GM10266 (cell line): ENCODE data around the gene VGF.
"Not testable (repeated sequence)": the region's sequence is repeated elsewhere in the genome, so short reads cannot be mapped to it uniquely, and the experiment has no call there.

Source experiments
- DNase-seq: peaks from one replicate; pipeline ENCODE4 v3.0.0; 2012; ENCODE audit errors: extremely low spot score
- TF ChIP-seq, protein P1 (sequence below): IDR thresholded peaks from 2 replicates; pipeline ENCODE4 v1.5.1; 2012; ENCODE audit warnings: mild to moderate bottlenecking, low read depth; ENCODE audit not compliant: control insufficient read depth, insufficient read depth; ENCODE audit errors: missing control alignments

Gene VGF

DNA sequence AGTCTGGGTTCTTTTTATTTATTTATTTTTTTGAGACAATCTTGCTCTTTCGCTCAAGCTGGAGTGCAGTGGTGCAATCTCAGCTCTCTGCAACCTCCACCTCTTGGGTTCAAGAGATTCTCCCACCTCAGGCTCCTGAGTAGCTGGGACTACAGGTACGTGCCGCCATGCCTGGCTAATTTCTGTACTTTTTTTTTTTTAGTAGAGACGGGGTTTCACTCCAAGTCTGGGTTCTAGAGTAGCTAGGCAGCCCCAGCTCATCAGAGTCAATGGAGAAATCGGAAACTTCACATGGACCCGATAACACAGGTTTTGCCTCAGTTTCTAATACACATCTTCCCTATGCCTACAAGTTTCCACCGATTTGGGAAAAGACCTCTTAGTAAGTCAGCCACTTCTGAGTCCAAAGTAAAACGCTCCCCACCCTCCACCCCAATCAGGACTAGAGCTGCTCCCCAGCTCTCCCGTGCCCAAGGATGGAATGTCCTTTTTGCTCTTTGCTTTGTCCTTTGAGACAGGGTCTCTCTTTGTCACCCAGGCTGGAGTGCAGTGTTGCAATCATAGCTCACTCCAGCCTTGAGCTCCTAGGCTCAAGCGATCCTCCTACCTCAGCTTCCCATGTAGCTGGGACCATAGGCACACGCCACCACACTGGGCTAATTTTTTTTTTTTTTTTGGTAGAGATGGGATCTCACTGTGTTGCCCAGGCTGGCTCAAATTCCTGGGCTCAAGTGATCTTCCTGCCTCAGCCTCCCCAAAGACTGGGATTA, 42.3 kb downstream of the VGF start:
- DNase-seq, result no peak
- TF ChIP-seq, protein P1, sequence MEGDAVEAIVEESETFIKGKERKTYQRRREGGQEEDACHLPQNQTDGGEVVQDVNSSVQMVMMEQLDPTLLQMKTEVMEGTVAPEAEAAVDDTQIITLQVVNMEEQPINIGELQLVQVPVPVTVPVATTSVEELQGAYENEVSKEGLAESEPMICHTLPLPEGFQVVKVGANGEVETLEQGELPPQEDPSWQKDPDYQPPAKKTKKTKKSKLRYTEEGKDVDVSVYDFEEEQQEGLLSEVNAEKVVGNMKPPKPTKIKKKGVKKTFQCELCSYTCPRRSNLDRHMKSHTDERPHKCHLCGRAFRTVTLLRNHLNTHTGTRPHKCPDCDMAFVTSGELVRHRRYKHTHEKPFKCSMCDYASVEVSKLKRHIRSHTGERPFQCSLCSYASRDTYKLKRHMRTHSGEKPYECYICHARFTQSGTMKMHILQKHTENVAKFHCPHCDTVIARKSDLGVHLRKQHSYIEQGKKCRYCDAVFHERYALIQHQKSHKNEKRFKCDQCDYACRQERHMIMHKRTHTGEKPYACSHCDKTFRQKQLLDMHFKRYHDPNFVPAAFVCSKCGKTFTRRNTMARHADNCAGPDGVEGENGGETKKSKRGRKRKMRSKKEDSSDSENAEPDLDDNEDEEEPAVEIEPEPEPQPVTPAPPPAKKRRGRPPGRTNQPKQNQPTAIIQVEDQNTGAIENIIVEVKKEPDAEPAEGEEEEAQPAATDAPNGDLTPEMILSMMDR, result no peak

DNA sequence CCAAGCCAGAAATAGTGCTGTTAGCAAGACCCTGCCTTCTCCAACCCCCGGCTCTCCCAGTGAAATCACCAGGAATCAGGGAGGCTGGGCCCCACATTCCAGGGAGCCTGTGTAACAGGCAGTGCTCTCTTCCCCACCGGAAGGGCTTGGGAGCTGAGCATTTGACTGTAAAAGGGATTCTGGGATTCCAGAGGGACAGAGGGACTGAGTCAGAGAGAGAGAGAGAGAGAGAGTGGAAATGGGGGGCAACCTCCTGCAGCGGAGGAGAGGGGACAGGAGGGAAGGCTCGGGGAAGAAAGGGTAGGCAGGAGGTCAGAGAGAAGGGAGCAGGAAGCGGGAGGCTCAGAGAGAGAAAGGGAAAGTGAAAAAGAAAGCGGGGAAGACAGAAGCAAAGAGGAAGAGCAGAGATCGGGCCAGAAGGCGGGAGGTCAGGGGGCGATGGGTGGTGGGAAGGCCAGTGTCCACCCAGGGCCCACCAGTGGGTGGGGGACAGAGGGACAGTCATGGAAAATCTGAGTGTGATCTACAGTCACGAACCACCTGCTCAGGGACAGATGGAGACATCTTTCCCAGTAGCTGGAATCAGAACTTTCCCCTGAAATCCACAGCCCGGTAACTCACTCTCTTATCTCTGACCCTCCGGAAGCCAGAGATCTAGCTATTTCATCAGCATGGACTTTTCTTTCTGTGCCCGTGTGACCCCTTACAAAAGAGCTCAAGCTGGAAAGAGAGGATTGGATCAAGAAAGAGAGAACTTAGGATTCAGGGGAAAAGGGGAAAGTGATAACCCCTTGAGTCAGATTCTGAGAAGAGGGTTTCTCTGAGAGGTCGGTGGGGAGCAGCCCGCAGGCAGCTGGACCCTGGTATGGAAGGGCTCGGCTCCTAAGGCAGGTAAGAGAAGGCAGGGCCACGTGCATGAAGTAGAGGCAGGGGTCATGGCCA, 43.1 kb downstream of the VGF start:
- peak; percentile 54 for DNase-seq
- TF ChIP-seq, protein P1, result no peak

DNA sequence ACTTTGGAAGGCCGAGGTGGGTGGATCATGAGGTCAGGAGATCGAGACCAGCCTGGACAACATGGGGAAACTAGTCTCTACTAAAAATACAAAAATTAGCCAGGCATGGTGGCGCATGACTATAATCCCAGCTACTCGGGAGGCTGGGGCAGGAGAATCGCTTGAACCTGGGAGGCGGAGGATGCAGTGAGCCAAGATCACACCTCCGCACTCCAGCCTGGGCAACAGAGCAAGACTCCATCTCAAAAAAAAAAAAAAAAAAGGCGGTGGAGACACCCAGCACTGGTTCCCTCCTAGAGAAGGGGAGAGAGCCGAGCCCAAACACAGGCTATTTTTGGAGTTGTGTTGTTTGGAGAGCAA, 43.8 kb downstream of the VGF start:
- DNase-seq, result not testable (repeated sequence)

DNA sequence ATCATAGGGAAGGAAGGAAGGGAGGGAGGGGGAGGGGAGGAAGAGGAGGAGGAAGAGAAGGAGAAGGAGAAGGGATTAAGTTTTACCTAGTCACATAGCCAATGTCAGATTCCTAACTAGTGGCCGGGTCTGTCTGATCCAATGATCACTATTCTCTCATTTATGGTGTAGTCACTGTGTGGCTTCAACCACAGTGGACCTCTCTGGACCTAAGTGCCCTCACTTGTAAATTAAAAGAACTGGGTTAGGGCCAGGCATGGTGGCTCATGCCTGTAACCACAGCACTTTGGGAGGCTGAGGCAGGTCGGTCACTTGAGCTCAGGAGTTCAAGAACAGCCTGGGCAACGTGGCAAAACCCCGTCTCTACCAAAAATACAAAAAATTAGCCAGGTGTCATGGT, 45.1 kb downstream of the VGF start:
- DNase-seq, result no peak
- TF ChIP-seq, protein P1, result no peak

DNA sequence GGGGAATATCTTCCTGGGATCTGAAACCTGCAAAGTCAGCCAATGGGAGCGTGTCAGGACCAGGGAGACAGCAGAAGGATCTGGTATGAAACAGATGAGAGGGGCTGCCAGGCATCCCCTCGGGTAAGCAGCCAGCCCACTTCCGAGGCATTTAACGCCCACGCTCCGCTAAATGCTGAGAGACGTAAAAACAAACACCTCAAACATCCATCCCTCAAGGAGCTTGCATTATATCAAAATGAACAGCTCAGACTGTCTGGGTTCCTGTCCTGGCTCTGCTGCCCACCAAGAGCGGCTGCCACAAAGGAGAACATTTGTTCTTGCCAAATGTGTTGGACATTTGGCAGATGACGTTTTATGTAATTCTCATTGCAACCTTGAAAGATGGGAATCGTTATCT, 45.5 kb downstream of the VGF start:
- DNase-seq, result no peak
- TF ChIP-seq, protein P1, result no peak

DNA sequence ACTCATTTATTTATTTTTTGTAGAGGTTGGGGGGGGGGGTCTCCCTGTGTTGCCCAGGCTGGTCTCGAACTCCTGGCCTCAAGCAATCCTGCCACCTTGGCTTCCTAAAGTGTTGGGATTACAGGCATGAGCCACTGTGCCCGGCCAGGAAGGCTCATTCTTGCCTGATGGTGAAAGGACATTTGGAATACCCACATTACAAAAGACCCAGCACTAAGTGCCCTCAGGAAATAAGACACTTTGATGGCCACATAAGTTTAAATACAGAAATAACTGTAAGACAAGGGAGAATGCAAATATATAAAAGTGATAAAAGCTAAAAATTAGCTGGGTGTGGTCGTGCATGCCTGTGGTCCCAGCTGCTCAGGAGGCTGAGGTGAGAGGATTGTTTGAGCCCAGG, 46.5 kb downstream of the VGF start:
- no peak for DNase-seq
- TF ChIP-seq, protein P1, result no peak

DNA sequence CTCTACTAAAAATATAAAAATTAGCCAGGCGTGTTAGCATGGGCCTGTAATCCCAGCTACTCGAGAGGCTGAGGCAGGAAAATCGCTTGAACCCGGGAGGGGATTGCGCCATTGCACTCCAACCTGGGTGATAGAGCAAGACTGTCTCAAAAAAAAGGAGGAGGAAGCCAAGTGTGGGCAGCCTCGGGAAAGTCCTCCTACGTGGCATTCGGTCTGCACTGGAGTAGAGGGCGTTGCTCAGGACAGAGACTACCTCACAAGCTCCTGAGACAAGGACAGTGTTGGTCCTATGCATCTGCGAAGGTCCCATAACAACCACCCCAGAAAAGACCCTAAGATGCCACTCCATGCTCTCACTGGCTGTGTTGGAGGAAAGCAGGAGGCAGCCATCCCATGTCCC, 48.5 kb downstream of the VGF start:
- no peak for DNase-seq
- TF ChIP-seq, protein P1, result no peak
